Esophagus muscularis mucosa (tissue), 4 donors: ENCODE results near the gene SLC9A1. TPM values are rescaled to one million over a fixed set of nuclear protein-coding genes. Genes with fewer than 3 reads are reported as not detected.

Source experiments
- DNase-seq: peaks from one replicate; pipeline ENCODE4 v3.0.0-alpha.2; 2017; ENCODE audit errors: extremely low spot score
- H3K27ac ChIP-seq, 4 donors: fragments of 200-600 bp; sonication (generic); replicated peaks in 1 of 4; 1 replicate in 3 of 4; 2 replicates in 1 of 4; pipeline ENCODE4 v1.5.1; 2016 to 2019; ENCODE audit warnings: mild to moderate bottlenecking in 1 of 4
- H3K27me3 ChIP-seq, 4 donors: fragments of 200-600 bp; sonication (generic); one replicate each; pipeline versions ENCODE4 v1.5.1 to v1.6.0; 2016 to 2019
- H3K36me3 ChIP-seq, 4 donors: fragments of 200-600 bp; sonication (generic); one replicate each; pipeline ENCODE4 v1.5.1; 2016 to 2019
- H3K4me1 ChIP-seq, 4 donors: fragments of 200-600 bp; sonication (generic); one replicate each; pipeline ENCODE4 v1.5.1; 2016 to 2019
- H3K4me3 ChIP-seq, 4 donors: fragments of 200-600 bp; sonication (generic); 1 replicate in 2 of 4; 2 replicates in 2 of 4; pipeline ENCODE4 v1.5.1; 2016 to 2019; ENCODE audit warnings: mild to moderate bottlenecking in 4 of 4, moderate library complexity in 1 of 4
- H3K9me3 ChIP-seq, 4 donors: fragments of 200-600 bp; sonication (generic); 1 replicate in 3 of 4; 2 replicates in 1 of 4; pipeline ENCODE4 v1.5.1; 2016 to 2019
- CTCF ChIP-seq, 3 experiments: fragments of 200-600 bp in 2 of 3; fragments of 450-650 bp in 1 of 3; sonication (generic) in 2 of 3; IDR thresholded peaks; one replicate each; pipeline ENCODE4 v1.5.1; 2017 to 2019; ENCODE audit warnings: antibody characterized with exemption in 3 of 3, mild to moderate bottlenecking in 2 of 3, moderate library complexity in 1 of 3
- EP300 ChIP-seq: sonication (generic); formaldehyde crosslinking; IDR thresholded peaks from one replicate; pipeline ENCODE4 v1.6.1; 2017; ENCODE audit warnings: antibody characterized with exemption
- POLR2A ChIP-seq: fragments of 450-650 bp; IDR thresholded peaks from one replicate; pipeline ENCODE4 v1.6.1; 2017; ENCODE audit warnings: antibody characterized with exemption, moderate library complexity, mild to moderate bottlenecking, low read depth
- POLR2AphosphoS5 ChIP-seq, 2 donors: sonication (generic); formaldehyde crosslinking; IDR thresholded peaks; one replicate each; pipeline ENCODE4 v1.6.1; 2017; ENCODE audit warnings: antibody characterized with exemption in 2 of 2
- WGBS: methylation state at CpG from one replicate; pipeline ENCODE4 v1.1.5; 2018; 5-methylcytosine and 5-hydroxymethylcytosine counted together
- intact Hi-C: fragments of 100-400 bp; cut with DNase I; formaldehyde crosslinking; loops from one replicate; pipeline ENCODE4 v1.15.1; 2023
- total RNA-seq, 4 donors: library from RNA; depleted of rRNA; stranded (reverse); fragments of >200 nt; gene quantifications; one replicate each; pipeline versions ENCODE4 v1.1.0 to v1.2.1, GENCODE V29; 2016

SLC9A1 gene
- total RNA-seq, 4 donors from 2014 or later: 8.3 to 29.2 (median 11.4) TPM

- H3K36me3 ChIP-seq: no peaks in the 10 kb centered on the region
- no peak overlapping the region for H3K4me3 ChIP-seq
- H3K4me1 ChIP-seq: no peaks in the 10 kb centered on the region
- intact Hi-C loops: no loop called here
- no peak for TF ChIP-seq EP300
- no peak overlapping the region for H3K27ac ChIP-seq
- no peaks in the 10 kb centered on the region for H3K9me3 ChIP-seq
- no peaks in the 10 kb centered on the region for H3K27me3 ChIP-seq
- 93% methylated on average over 4 of the region's 4 CpGs for WGBS
- no peak for DNase-seq
Observed at GRCh38 chr1:27162090-27162489, 7.2 kb upstream of the SLC9A1 start.

- Histone ChIP-seq H3K27ac (no peak overlapping the region), H3K4me3 (no peak overlapping the region), H3K9me3 (no peaks in the 10 kb centered on the region), H3K4me1 (no peaks in the 10 kb centered on the region), H3K36me3 (no peaks in the 10 kb centered on the region), H3K27me3 (no peaks in the 10 kb centered on the region)
- WGBS: 89% methylated on average over 5 of the region's 5 CpGs
- intact Hi-C loops: no loop called here
- no peak for TF ChIP-seq EP300
- TF ChIP-seq POLR2AphosphoS5 (IDR thresholded peaks at IDR 0.05): no peak
- no peak for TF ChIP-seq CTCF (IDR thresholded peaks at IDR 0.05)
- TF ChIP-seq POLR2A: no peak
- DNase-seq: no peak
Observed at GRCh38 chr1:27161594-27161993, 6.7 kb upstream of the SLC9A1 start.

GRCh38 chr1:27157194-27157593, 2.3 kb upstream of the SLC9A1 start:
- H3K36me3 ChIP-seq: no peaks in the 10 kb centered on the region
- no peaks in the 10 kb centered on the region for H3K9me3 ChIP-seq
- TF ChIP-seq POLR2AphosphoS5 (IDR thresholded peaks at IDR 0.05): no peak
- no peak for TF ChIP-seq CTCF (IDR thresholded peaks at IDR 0.05)
- no peak for TF ChIP-seq POLR2A
- TF ChIP-seq EP300: no peak
- WGBS: 94% methylated on average over 3 of the region's 3 CpGs
- H3K27me3 ChIP-seq: no peaks in the 10 kb centered on the region
- intact Hi-C loops: loop anchor here (5.0 kb wide), 1 partner anchor 80 kb away; no protein-coding TSS in a partner anchor
- H3K27ac ChIP-seq: no peak overlapping the region
- H3K4me1 ChIP-seq: peaks cover 28 to 34% (median 30%) of the 10 kb centered on the region in 4 donors
- H3K4me3 ChIP-seq: no peak overlapping the region
- no peak for DNase-seq

- intact Hi-C loops: loop anchor here (5.0 kb wide), 1 partner anchor 52 kb away; no protein-coding TSS in a partner anchor
- H3K27ac ChIP-seq: peak overlapping the region; percentile 90 to 94 (median 92)
Observed at GRCh38 chr1:27154469-27154990, 395 bp downstream of the SLC9A1 start.

GRCh38 chr1:27153927-27154358, 982 bp downstream of the SLC9A1 start:
- intact Hi-C loops: loop anchor here (5.0 kb wide), 1 partner anchor 52 kb away; no protein-coding TSS in a partner anchor

More at GRCh38 chr1:27154469-27154990, 395 bp downstream of the SLC9A1 start:
- no peaks in the 10 kb centered on the region for H3K27me3 ChIP-seq
- no peaks in the 10 kb centered on the region for H3K9me3 ChIP-seq
- H3K4me1 ChIP-seq: peaks cover 48 to 61% (median 56%) of the 10 kb centered on the region in 4 donors
- H3K36me3 ChIP-seq: no peaks in the 10 kb centered on the region
- 2% methylated on average over 20 of the region's 20 CpGs for WGBS
- H3K4me3 ChIP-seq: peak overlapping the region; percentile 76 to 86 (median 80)
- DNase-seq: no peak
- no peak for TF ChIP-seq CTCF (IDR thresholded peaks at IDR 0.05)
- TF ChIP-seq POLR2AphosphoS5 (IDR thresholded peaks at IDR 0.05): no peak
- TF ChIP-seq POLR2A: no peak
- TF ChIP-seq EP300: no peak

More at GRCh38 chr1:27153927-27154358, 982 bp downstream of the SLC9A1 start:
- H3K27me3 ChIP-seq: no peaks in the 10 kb centered on the region
- peaks cover 54 to 63% (median 61%) of the 10 kb centered on the region in 4 donors for H3K4me1 ChIP-seq
- TF ChIP-seq POLR2AphosphoS5 (IDR thresholded peaks at IDR 0.05): no peak
- no peak for TF ChIP-seq CTCF (IDR thresholded peaks at IDR 0.05)
- TF ChIP-seq EP300: no peak
- TF ChIP-seq POLR2A: no peak
- peak overlapping the region; percentile 90 to 94 (median 92) for H3K27ac ChIP-seq
- H3K4me3 ChIP-seq: peak overlapping the region; percentile 76 to 86 (median 80)
- no peak for DNase-seq
- no peaks in the 10 kb centered on the region for H3K9me3 ChIP-seq
- 86% methylated on average over 16 of the region's 21 CpGs for WGBS
- H3K36me3 ChIP-seq: no peaks in the 10 kb centered on the region
